GM18909 (cell line): ENCODE measurements around the gene PLEK.
"Not testable (repeated sequence)": the region's sequence is repeated elsewhere in the genome, so short reads cannot be mapped to it uniquely, and the experiment has no call there.

Source experiments
- ATAC-seq: cut with Tn5 transposase; IDR thresholded peaks from one replicate; pipeline ENCODE4 v1.9.1; 2021; ENCODE audit warnings: mild to moderate bottlenecking; ENCODE audit not compliant: unreplicated experiment, poor library complexity

The PLEK gene, protein sequence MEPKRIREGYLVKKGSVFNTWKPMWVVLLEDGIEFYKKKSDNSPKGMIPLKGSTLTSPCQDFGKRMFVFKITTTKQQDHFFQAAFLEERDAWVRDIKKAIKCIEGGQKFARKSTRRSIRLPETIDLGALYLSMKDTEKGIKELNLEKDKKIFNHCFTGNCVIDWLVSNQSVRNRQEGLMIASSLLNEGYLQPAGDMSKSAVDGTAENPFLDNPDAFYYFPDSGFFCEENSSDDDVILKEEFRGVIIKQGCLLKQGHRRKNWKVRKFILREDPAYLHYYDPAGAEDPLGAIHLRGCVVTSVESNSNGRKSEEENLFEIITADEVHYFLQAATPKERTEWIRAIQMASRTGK

DNA sequence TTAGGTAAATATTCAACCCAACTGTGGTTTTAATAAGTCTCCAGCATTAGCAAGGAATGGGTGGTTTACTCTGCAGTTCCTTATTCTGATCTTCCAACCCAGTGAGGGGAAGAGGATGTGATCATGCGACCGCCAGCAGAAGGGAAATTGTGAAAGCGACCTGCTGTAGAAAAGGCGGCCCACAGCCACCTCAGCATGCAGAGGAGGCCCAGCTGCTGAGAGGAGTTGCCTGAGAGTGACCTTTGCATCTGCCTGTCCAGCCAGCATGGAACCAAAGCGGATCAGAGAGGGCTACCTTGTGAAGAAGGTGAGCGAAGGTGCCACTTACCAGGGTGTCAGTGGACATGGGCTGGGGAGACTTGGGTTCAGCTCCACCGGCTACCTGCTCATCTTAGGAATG lies at the start of gene PLEK:
TSS of gene PLEK (plus strand) at position 196 of the 400 bp plus-strand sequence. CDS start at position 266, 70 bp downstream.
- peak; percentile 65 for ATAC-seq

DNA sequence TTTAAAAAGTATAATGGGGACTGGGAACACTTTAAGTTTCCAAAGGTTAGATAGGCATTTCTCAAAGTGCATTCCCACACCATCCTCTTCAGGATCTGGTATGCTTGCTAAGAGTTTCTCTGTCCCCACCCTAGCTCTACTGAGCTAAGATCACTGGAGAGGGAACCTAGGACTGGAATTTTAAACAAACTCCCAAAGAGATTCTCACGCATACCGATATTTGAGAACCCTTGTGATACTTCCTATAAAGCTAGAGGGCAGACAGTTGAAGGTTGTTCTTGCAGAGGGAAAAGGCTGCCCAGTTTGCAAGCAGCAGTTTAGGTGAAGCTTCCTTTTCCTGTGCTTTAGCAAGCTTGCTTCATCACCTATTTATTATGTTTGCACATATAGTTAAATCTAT lies 49.0 kb upstream of the PLEK start:
- no peak for ATAC-seq

DNA sequence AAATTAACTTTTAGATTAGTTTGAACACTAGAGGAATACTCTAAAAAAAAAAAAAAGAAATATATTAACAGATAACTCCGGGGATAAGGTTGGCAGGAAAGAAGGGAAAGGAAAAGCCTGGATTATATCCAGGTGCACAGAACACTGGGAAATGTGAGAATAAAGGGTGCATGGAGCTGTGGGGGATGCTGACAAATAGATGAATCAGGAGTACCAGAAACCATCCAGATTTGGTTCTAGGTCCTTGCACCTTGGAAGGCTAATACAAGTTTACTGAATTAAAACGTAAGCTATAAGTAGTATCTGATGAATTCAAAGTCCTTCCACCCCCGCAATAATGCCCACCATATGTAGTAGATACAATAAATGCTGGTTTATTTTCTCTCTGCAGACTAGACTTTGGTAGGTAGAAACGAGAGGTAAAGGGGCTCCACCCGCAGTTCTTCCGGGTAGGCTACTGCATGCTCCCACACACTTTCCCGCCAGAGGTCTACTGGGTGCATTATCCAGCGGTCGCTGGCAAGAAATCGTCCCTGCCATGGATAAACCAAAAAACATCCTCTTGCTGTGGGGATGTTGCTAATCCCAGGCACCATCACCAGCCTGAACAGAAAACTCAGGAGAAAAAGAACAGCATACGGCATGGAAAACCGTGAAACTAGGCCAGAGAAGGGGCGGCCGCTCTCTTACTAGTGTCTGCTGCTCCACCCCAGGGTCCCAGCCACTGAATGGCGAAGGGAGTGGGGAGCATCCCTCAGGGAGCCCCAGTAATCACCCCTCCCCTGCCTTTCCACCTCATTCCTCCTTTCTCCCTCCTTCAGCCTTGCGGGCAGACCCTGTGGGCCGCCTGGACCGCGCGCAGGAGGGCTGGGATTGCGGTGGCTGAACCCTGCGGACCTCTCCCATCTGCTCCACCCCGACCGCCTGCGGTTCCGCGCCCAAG lies 46.8 kb upstream of the PLEK start:
- no peak for ATAC-seq

DNA sequence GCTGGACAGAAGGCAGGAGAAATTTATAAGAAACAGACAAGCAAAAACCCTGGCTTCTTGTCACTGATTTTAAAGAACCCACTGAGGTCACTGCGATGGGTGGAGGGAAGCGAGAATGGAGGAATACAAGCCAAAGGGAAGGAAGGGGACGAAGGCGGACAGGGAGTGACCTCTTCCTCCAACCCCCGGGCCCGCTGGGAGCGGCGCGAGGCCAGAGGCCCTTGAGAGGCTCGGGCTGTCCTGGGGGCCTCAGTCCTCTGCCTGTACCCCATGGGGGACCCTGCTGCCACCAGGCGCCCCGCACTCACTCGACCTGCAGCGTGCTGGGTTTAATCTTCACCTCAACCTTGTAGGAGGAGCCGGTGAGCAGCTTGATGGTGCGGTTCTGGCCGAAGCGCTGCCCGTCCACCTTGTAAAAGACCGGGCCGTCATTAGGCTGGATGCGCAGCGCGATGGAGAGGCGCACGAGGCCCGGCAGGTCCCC lies 46.1 kb upstream of the PLEK start:
- ATAC-seq: no peak

DNA sequence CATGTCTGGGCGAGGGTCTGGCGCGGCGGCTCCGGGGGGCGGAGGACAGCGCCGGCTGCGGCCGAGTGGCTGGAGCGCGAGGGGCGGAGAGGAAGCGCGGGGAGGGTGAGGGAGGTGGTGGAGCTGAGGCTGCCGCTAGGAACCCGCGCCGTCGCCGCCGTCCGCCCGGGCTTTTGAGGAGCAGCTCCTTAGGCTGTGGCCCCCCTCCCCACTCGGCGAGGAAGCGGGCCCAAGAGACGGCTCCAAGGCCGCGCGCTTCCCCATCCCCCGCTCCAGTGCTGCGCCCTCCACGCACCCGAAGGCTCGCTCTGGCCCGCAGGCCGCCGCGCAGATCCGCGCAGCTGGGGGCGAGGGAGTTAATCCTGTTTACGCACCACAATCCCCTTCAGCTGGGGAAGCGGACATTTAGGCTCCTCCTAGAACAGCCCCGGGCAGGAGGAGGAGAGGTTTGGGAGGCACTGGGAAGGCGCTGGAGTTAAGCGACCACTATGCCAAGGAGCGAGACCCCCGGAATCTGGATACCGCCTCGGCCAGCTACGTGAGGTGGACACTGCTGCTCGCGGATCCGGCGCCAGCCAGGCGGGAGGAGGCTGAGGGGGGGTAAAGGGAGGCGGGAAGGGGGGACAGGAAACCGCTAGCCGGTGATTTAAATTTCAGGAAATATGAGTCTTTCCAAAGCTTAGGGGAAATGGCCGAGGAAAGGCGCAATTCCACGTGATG lies 45.5 kb upstream of the PLEK start, which contains the start of gene CNRIP1:
TSS of gene CNRIP1 (minus strand) at position 552 of the 720 bp plus-strand sequence. CDS start at position 3, 549 bp downstream.
- ATAC-seq: no peak

DNA sequence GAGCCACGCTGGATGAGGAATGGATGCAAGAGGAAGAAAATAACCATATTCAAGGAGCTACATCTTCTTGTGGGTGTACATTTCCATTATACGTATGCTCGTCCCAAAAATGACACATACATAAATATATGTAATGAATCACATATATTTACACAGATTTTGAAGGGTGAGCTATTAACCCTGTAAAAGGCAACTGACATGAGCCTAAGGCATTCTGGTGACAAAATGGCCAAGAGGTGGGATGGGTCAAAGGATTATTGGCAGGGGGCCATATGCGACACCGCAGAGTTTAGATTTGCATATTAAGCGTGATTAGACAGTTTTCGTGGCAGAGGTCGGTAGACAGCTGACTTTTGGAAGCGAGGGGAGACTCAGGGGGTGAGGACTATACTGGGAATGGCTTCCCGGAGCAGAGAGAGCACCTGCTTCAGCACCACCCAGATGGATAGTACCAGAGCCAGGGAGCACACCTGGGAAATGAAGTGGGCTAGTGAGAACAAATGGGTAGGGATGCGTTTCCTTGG lies 44.9 kb upstream of the PLEK start:
- ATAC-seq: no peak

DNA sequence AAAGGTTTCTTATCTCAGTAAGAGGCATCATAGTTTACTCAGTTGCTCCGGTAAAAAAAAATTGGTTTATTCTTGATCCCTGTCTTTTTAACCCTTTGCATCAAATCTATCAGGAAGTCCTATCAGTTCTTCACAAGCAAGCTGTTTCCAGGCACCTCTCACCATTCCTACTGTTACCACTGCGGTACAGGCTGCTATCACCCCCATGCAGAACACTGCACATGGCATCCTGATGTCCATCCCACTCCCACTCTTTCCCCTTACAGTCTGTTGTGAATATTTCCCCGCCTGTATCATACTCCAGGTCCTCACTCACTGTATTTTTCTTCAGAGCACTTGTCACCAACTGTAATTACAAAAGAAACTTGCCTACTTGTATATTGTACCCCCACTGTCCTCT lies 40.0 kb upstream of the PLEK start:
- ATAC-seq: no peak

DNA sequence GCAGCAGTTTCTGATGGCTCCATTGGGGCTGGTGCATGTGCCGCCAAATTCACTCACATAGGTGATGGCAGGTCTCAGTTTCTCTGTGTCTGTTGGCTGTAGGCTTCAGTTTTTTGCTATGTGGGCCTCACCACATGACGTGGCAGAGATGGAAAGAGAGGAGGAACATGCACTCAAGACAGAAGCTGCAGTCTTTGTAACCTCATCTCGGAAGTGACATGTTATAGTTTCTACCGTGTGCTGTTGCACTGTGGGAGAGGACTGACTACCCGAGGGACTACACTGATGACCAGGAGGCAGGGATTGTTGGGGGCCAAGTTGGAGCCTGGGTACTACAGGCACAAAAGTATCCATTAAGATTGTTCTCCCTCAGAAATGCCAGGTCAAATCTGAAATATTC lies 36.2 kb upstream of the PLEK start:
- no peak for ATAC-seq

DNA sequence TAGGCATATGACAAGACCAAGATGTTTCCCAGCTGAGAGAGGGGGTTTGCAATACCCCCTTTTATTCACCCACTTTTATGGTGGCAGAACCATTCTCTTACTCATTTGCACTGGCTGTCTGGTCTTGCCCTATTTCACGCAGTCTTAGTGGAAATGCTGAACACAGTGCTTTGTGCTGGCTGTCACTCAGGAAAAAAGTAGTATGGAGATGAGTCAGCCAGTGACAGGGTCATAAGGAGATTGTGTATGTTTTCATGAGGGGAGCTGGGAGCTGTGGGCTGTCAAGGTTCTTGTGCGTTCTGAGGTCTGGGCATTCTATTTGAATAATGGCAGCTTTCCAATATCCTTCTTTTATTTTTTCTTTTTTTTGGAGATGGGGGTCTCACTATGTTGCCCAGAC lies 34.4 kb upstream of the PLEK start:
- ATAC-seq: no peak

DNA sequence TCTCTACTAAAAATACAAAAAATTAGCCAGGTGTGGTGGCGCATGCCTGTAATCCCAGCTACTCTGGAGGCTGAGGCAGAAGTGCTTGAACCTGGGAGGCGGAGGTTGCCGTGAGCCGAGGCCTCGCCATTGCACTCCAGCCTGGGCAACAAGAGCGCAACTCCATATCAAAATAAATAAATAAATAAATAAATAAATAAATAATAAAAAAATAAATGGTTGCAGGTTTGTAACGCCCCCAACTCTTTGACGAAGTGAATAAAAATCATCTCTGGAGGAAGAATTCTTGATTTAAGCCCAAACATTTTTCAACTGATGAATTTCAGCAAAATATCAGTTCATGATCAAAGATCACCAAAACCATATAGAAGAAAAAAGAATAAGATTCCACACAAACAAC lies 32.1 kb upstream of the PLEK start:
- no peak for ATAC-seq

DNA sequence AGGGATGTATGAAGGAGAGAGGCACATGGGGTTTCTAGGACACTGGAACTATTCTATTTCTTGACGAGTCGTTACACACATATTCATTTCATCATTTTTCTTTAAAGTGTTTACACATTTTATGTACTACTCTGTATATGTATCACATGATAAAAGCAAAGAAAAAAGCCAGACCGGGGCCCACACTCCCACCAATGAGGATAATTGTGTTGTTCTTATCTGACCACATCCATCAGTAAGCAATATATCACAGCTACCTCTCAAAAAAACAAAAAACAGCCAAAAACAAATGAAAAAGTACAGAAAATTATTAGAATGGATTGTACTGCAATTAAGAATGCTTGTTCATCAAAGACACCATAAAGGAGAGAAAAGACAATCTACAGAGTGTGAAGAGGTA lies 31.2 kb upstream of the PLEK start:
- no peak for ATAC-seq

DNA sequence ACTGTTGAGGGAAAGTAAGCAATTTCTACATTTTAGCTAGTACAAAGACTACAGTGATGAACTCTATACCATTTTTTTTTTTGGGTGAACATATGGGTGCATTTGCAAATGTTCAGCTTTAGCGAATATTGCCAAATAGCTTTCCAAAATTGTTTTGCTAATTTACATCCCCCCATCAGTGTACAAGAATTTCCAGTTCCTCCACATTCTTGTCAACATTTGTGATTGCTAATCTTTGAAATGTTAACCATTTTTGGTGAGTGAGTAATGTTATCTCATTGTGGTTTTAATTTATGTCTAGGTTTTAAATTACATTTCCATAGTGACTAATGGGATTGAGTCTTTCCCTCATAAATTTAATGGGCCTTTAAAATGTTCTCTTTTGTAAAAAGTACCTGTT lies 28.9 kb upstream of the PLEK start:
- ATAC-seq: no peak

DNA sequence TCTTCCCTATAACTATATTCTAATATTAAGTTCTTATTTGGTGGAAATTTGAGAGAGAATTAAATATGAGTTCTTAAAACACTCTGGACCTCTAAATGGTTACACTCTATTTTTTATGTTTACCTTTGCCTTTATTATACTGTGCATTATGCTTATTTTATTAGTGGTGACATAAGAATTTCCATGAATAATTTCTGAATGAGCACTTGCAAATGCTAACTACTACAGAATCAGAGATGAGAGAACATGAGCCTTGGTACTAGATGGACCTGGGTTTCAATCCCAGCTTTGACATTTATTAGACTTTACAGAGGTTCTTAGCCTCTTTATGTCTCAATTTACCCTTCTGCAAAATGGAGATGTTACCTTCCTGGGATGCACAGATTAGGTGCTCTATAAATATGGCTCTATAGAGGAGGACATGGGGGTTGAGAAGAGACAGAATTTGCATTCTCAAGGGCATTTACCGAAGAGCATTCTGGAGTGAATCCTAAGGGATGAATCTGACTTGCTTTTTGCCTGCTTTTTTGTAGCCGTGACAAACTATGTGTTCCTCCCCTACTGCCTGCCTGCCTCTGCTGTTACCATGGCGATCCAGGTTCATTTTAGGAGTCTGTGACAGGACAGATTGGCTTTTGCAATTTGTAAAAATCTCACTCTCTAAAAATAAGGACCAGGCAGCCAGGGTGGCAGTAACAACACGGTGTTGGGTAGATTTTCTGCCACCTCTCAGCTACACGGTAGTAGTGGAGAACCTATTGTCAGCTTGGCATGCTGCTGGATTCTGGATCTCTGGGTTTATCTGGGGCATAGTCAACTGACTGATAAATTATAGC lies 24.6 kb upstream of the PLEK start:
- no peak for ATAC-seq

DNA sequence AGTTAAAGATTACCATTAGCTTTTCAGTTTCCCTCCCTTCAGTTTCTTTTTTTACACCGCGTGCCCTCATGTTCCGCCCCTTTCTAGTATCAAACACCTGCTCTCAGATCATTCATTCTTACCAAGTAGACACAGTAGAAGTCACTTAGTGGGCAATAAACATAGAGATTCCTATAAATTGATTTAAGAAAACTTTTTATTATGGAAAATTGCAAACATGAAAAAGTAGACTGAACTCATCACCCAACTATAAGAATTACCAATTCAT lies 24.1 kb upstream of the PLEK start:
- ATAC-seq: no peak

DNA sequence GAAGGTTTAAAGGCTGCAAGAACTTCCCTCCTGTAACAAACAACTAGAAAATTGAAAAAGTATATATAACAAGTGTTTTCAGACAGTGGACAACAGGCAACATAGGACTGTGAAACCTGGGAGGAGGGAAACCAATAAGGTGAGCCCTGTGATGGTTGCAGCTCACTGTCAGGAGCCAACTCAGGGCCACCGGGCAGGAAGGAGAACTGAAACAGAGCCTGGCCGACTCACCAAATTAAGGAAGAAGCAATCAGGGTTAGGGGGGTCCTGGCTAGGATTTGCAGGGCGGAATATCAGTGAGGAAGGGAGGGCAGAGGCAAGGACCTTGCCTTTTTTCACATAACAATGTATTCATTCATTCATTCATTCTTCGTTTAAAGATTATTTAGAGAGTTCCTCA lies 23.5 kb upstream of the PLEK start:
- no peak for ATAC-seq

DNA sequence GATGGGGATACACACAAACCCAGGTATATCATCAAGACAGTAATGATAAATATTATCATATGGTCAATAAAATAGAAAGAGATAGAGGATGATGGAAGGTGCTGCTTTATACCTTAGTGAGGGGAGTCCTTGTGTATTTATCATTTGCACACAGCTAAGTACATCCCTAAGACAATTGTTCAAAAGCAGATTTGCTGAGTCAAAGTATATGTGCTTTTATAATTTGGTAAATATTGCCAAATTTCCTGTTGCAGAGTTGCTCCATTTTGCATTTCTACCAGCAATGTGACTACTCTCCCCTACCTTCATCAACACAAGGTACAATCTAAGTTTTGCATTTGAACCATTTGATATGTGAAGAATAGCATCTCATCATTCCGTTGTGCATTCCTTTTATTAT lies 22.6 kb upstream of the PLEK start:
- ATAC-seq: no peak

DNA sequence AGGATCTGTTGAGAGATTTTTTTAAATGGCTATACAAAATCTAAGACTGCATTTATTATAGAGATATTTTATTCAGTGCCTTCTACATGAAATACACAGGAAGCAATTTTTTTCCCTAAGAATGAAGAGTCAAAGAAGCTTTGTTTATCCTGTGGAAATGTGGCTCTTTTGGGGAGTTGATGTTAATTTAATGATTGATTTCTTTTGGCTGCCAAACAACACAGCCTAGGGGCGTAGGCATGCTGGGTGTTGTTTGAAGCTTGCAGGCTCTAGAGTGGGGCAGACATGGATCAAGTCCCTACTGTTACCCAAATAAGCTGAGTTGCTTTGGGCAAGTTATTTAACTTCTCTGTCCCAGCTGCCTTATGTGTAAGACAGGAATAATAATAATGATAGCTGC lies 21.1 kb upstream of the PLEK start:
- no peak for ATAC-seq

DNA sequence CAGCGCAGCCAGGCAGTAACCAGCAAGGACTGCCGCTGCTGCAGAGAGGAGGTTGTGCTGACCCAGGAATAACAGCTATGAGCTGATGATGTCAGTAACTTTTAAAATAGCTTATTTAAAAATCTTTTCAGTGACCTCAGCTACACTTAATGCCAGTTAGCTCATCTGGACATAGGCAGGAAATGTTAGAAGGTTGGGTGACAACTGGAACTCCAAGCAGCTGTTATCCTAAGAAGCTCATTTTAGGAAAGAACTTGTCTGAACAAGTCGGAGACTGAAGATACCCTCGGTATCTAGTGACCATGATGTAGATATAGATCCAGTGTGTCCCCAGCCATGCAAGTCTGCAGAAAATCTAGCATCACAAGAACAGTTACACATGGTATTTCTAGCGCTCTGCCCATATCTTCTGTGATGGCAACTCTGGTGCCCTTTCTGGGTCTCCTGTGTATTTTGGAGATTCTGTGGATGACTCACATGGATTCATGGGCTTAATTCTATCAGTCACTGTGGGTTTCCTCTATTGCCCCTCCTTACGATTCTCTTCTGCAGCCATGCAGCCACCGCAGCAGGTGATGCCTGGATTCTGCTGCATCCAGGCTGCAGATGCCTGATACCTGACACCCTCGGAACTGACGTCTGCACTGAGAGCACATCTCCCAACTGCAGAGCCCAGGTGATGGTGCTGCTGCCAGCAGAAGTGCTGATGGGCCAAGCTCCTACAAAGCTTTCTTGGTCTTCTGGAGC lies 19.8 kb upstream of the PLEK start:
- no peak for ATAC-seq

DNA sequence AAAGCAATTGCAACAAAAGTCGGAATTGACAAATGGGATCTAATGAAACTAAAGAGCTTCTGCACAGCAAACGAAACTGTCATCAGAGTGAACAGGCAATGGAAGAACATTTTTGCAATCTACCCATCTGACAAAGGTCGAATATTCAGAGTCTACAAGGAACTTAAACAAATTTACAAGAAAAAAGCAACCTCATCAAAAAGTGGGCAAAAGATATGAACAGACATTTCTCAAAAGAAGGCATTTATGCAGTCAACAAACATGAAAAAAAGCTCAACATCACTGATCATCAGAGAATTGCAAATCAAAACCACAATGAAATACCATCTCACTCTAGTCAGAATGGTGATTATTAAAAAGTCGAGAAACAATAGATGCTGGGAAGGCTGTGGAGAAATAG lies 16.0 kb upstream of the PLEK start:
- not testable (repeated sequence) for ATAC-seq
